Measurements from ENCODE around the gene CYP2A6. TPM values are rescaled to one million over a fixed set of nuclear protein-coding genes. Genes with fewer than 3 reads are reported as not detected.

The CYP2A6 gene
- polyA plus RNA-seq, 1 experiment: not detected

- Histone ChIP-seq H3K27ac (ENCODE audit: low read depth, low read length) (no peak overlapping the region), H3K4me3 (ENCODE audit: low read depth, low read length) (peak overlapping the region; percentile 82), H3K27me3 (ENCODE audit: control insufficient read depth, insufficient read depth, low read length) (no peaks in the 10 kb centered on the region), H3K9me3 (ENCODE audit: control insufficient read depth, insufficient read depth, low read length) (no peaks in the 10 kb centered on the region; the same call in 1 of the 2 replicates)
- POLR2A ChIA-PET: interaction anchor here (1.0 to 2.6 kb wide), 2 partner anchors 11 to 22 kb away, joined by 3 to 20 read pairs; partner anchors contain the start of gene RAB4B
- no peak for DNase-seq (ENCODE audit: low read depth, low spot score)
- CTCF ChIA-PET: no interaction called here
- TF ChIP-seq CTCF (IDR thresholded peaks at IDR 0.05; ENCODE audit: low read depth, low read length): no peak
These were observed 49.8 kb downstream of the CYP2A6 start for GRCh38 chr19:40800339-40800996.

- ChIA-PET CTCF (interaction anchor here (1.5 kb wide), 1 partner anchor 136 kb away, joined by 4 read pairs; no protein-coding TSS in a partner anchor), POLR2A (interaction anchor here (1.0 to 2.6 kb wide), 3 partner anchors 12 to 154 kb away, joined by 3 to 20 read pairs (median 4); partner anchors contain the start of gene RAB4B)
- Histone ChIP-seq H3K27me3 (ENCODE audit: control insufficient read depth, insufficient read depth, low read length) (no peaks in the 10 kb centered on the region), H3K9me3 (ENCODE audit: control insufficient read depth, insufficient read depth, low read length) (no peaks in the 10 kb centered on the region; the same call in 1 of the 2 replicates), H3K27ac (ENCODE audit: low read depth, low read length) (no peak overlapping the region), H3K4me3 (ENCODE audit: low read depth, low read length) (peak overlapping the region; percentile 82)
- TF ChIP-seq CTCF (IDR thresholded peaks at IDR 0.05; ENCODE audit: low read depth, low read length): no peak
- DNase-seq (ENCODE audit: low read depth, low spot score): no peak
These were observed 50.5 kb downstream of the CYP2A6 start for GRCh38 chr19:40799558-40800338.

GRCh38 chr19:40798683-40799557 is 51.3 kb downstream of the CYP2A6 start, which contains the start of gene EGLN2:
EGLN2 (plus strand) TSS chr19:40799191; CDS start chr19:40800573, 1,382 bp downstream.
- Histone ChIP-seq H3K9me3 (ENCODE audit: control insufficient read depth, insufficient read depth, low read length) (no peaks in the 10 kb centered on the region; the same call in 1 of the 2 replicates), H3K27me3 (ENCODE audit: control insufficient read depth, insufficient read depth, low read length) (no peaks in the 10 kb centered on the region), H3K27ac (ENCODE audit: low read depth, low read length) (peak within 1 kb of the TSS; percentile 81), H3K4me3 (ENCODE audit: low read depth, low read length) (peak within 1 kb of the TSS; percentile 82)
- POLR2A ChIA-PET: interaction anchor here (0.6 to 2.6 kb wide), 10 partner anchors 8 to 153 kb away, joined by 3 to 20 read pairs (median 4); partner anchors contain the start of genes ACTMAP and RAB4B
- CTCF ChIA-PET: interaction anchor here (1.0 to 1.5 kb wide), 4 partner anchors 11 to 136 kb away, joined by 3 to 20 read pairs (median 6); partner anchors contain the start of gene RAB4B
- peak; percentile 99 for DNase-seq (ENCODE audit: low read depth, low spot score)
- no peak for TF ChIP-seq CTCF (IDR thresholded peaks at IDR 0.05; ENCODE audit: low read depth, low read length)

- Histone ChIP-seq H3K4me3 (ENCODE audit: low read depth, low read length) (peak overlapping the region; percentile 66), H3K9me3 (ENCODE audit: control insufficient read depth, insufficient read depth, low read length) (no peaks in the 10 kb centered on the region; the same call in 1 of the 2 replicates), H3K27me3 (ENCODE audit: control insufficient read depth, insufficient read depth, low read length) (no peaks in the 10 kb centered on the region), H3K27ac (ENCODE audit: low read depth, low read length) (peak overlapping the region; percentile 81)
- DNase-seq (ENCODE audit: low read depth, low spot score): no peak
- ChIA-PET CTCF (interaction anchor here (1.0 to 1.5 kb wide), 4 partner anchors 10 to 135 kb away, joined by 3 to 20 read pairs (median 6); partner anchors contain the start of gene RAB4B), POLR2A (interaction anchor here (0.6 to 2.6 kb wide), 10 partner anchors 9 to 406 kb away, joined by 3 to 20 read pairs (median 4); partner anchors contain the start of genes ACTMAP and RAB4B)
- TF ChIP-seq CTCF (IDR thresholded peaks at IDR 0.05; ENCODE audit: low read depth, low read length): peak; percentile 61
These were observed 52.1 kb downstream of the CYP2A6 start for GRCh38 chr19:40797963-40798682.

All from AG04450 (cell line).